GM18505 (cell line): ENCODE data around the gene LRRC14B.
"Not testable (repeated sequence)": the region's sequence is repeated elsewhere in the genome, so short reads cannot be mapped to it uniquely, and the experiment has no call there.

Experiments used
- ATAC-seq: cut with Tn5 transposase; IDR thresholded peaks from one replicate; pipeline ENCODE4 v1.9.1; 2021; ENCODE audit not compliant: unreplicated experiment
- POLR2A ChIP-seq: IDR thresholded peaks from 4 replicates; pipeline ENCODE4 v1.6.1; 2011; ENCODE audit warnings: borderline replicate concordance; ENCODE audit not compliant: insufficient read depth, insufficient read length; ENCODE audit errors: extremely low read depth

The LRRC14B gene

GRCh38 chr5:163841-164240 is 27.5 kb upstream of the LRRC14B start:
- no peak for TF ChIP-seq POLR2A
- no peak for ATAC-seq

- no peak for ATAC-seq
- TF ChIP-seq POLR2A, result no peak
Observed at GRCh38 chr5:164244-164643, 27.1 kb upstream of the LRRC14B start.

DNA sequence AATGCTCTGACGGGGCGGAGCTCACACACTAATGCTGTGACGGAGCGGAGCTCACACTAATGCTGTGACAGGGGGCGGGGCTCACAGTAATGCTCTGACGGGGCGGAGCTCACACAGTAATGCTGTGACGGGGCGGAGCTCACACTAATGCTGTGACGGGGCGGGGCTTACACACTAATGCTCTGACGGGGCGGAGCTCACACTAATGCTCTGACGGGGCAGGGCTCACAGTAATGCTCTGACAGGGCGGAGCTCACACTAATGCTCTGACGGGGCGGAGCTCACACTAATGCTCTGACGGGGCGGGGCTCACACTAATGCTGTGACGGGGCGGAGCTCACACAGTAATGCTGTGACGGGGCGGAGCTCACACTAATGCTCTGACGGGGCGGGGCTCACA is 26.5 kb upstream of the LRRC14B start:
- not testable (repeated sequence) for ATAC-seq

- TF ChIP-seq POLR2A, result no peak
- no peak for ATAC-seq
Observed at GRCh38 chr5:166441-167372, 24.6 kb upstream of the LRRC14B start.

DNA sequence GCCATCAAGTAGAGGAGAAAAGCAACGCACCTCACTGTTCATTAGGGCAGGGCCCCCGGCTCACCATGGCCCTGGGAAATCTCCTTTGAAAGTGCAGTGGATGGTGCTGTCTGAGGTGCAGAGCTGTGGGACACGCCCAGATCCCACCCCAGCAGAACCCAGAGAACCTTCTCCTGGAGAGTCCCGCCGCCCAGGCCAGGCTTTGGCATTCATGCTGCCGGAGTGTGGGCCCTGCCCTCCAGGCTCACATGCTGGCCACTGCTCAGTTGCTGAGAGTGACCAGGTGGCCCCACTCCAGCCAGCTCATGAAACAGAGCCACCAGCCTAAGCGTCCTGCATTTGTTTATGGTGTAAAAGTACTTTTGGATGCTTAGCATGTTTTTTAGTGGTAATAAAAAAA is 23.8 kb upstream of the LRRC14B start:
- ATAC-seq, result no peak
- no peak for TF ChIP-seq POLR2A

GRCh38 chr5:167982-168660 is 23.2 kb upstream of the LRRC14B start:
- no peak for TF ChIP-seq POLR2A
- ATAC-seq, result no peak

GRCh38 chr5:169071-169727 is 22.1 kb upstream of the LRRC14B start:
- no peak for TF ChIP-seq POLR2A
- ATAC-seq, result no peak

DNA sequence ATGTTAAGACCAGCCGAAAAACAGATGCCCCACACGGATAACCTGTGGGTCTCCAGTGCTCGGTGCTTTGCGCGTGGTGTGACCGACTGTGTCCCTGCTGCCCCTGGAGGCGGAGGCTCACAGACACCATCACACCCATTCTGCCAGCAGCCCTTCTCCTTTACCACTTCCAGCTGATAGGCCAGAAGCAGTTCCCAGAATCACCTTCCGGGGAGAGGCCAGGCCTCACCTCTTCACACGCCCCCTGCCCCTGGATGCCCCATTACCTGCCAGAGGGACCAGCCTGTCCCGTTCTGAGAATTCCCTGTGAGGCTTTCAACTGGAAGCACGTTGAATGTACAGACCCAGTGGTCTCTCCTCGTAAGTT is 21.6 kb upstream of the LRRC14B start:
- TF ChIP-seq POLR2A, result no peak
- no peak for ATAC-seq

DNA sequence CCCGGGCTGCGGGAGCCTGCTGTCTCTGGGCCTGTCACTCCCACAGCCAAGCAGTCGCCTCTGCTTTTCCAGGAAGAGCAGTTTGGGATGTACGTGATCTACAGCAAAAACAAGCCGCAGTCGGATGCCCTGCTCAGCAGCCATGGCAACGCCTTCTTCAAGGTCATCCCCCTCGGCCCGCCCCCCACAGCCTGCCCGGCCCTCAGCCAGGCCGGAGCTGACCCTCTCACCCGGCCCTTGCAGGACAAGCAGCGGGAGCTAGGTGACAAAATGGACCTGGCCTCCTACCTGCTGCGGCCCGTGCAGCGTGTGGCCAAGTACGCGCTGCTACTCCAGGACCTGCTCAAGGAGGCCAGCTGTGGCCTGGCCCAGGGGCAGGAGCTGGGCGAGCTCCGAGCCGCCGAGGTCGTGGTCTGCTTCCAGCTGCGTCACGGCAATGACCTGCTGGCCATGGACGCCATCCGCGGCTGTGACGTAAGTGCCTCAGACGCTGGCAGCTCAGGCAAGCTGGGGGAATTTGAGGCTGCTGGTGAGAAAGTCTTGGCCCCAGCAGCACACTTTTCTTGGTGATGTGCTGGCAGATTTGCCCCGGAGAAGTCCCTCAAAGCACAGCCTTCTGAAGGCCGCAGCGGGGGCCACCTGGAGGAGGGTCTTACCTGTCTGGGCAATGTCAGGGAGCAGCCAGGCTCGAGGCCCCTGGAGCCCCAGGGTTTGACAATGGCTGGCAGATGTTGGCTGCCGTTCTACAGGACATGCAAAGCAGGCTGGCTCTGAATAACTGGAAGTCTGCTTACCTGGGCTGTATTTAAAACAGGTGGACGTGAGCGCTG is 20.1 kb upstream of the LRRC14B start:
- ATAC-seq, result no peak
- TF ChIP-seq POLR2A, result no peak

GRCh38 chr5:171801-172331 is 19.4 kb upstream of the LRRC14B start:
- ATAC-seq, result no peak
- TF ChIP-seq POLR2A, result no peak

DNA sequence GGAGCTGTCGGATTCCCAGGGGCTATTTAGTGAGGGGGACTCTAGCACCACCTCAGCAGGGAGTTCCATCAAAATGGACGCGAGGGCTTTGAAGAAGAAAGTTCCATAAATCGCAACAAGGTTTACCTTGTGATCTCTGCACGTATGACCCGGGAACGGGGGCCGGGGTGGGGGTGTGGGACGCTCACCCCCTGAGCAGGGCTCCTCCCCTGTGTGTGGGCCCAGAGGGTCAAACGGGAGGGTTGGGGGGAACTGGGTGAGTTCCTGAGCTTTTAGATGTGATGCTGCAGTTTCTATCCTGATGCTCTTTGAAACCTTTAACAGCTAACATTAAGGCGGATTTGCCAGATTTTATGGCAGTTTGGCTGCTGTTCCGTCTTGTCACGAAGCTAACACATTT is 18.9 kb upstream of the LRRC14B start:
- ATAC-seq, result no peak
- no peak for TF ChIP-seq POLR2A

GRCh38 chr5:172841-173251 is 18.4 kb upstream of the LRRC14B start:
- TF ChIP-seq POLR2A, result no peak
- no peak for ATAC-seq

GRCh38 chr5:173392-174290 is 17.7 kb upstream of the LRRC14B start:
- no peak for ATAC-seq

DNA sequence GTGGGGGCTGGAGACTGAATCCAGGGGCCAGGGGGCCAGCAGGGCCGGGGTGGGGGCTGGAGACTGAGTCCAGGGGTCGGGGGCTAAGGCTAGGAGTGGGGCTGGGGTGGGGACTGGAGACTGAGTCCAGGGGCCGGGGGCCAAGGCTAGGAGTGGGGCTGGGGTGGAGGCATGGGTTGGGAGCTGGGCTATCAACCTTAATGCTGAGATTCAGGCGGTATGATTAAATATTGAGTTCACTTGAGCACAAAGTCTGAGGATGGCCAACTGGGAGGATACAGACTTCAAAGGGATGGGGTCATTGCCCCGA is 17.0 kb upstream of the LRRC14B start:
- TF ChIP-seq POLR2A, result no peak
- no peak for ATAC-seq

More at GRCh38 chr5:173392-174290, 17.7 kb upstream of the LRRC14B start:
- no peak for TF ChIP-seq POLR2A
